HCT116 (cell line): ENCODE data around the gene CLRN1. TPM values are rescaled to one million over a fixed set of nuclear protein-coding genes. Genes with fewer than 3 reads are reported as not detected.

Experiments
- ATAC-seq: fragments of 200-7000 bp; cut with Tn5 transposase; 2 replicates; pipeline ENCODE4 v1.9.1; 2020; ENCODE audit warnings: mild to moderate bottlenecking, moderate library complexity
- BruUV-seq: library from RNA; stranded (reverse); fragments of 400-500 nt; replicated peaks from 2 replicates; lab custom pipeline; 2021; lab: Mats Ljungman, UMichigan
- CTCF ChIA-PET: fragments of 300-600 bp; sonication (Branson Sonifier 250); formaldehyde crosslinking; loops from one replicate; lab custom pipeline; 2021; ENCODE audit warnings: antibody characterized with exemption; lab: Charles Lee
- POLR2A ChIA-PET: fragments of 300-600, 350-600 bp; sonication (Branson Sonifier 250); formaldehyde crosslinking; loops from one replicate; lab custom pipeline; 2021; ENCODE audit warnings: antibody characterized with exemption; lab: Charles Lee
- RAD21 ChIA-PET, 2 experiments: fragments of 300-600 bp; sonication (Branson Sonifier 250); formaldehyde crosslinking; loops; one replicate each; lab custom pipeline; 2023; ENCODE audit warnings: low total read pairs in 2 of 2; ENCODE audit not compliant: uncharacterized antibody in 2 of 2, unreplicated experiment in 2 of 2, low non-redundant PET in 1 of 2; lab: Charles Lee
- DNase-seq: peaks from one replicate; pipeline ENCODE4 v3.0.0-alpha.2; 2010; ENCODE audit warnings: low read depth, low spot score
- H2AFZ ChIP-seq: fragments of 200-600 bp; shearing (Covaris generic), sonication (generic); 2 replicates; pipeline ENCODE4 v1.6.1; 2017; ENCODE audit warnings: low read depth, mixed run types, mixed read lengths, antibody characterized with exemption, low read length; ENCODE audit not compliant: poor library complexity, severe bottlenecking
- H3K27ac ChIP-seq: 2 replicates; pipeline ENCODE4 v1.5.1; 2012; ENCODE audit warnings: low read depth, low read length
- H3K27me3 ChIP-seq: fragments of 200-600 bp; sonication (generic); 2 replicates; pipeline ENCODE4 v1.6.1; 2016; ENCODE audit warnings: mixed run types, low read length, mixed read lengths; ENCODE audit not compliant: insufficient read depth
- H3K36me3 ChIP-seq, 2 experiments: fragments of 200-500 bp in 1 of 2; fragments of 200-600 bp in 1 of 2; sonication (Bioruptor generic) in 1 of 2; sonication (generic) in 1 of 2; 2 replicates each; pipeline versions ENCODE4 v1.5.1 to v1.6.1; 2014 to 2016; ENCODE audit warnings: low read length in 2 of 2, inconsistent platforms in 1 of 2, mixed read lengths in 1 of 2, mixed run types in 1 of 2; ENCODE audit not compliant: insufficient read depth in 2 of 2, control insufficient read depth in 1 of 2
- H3K4me1 ChIP-seq, 2 experiments: fragments of 200-600 bp in 1 of 2; sonication (generic) in 1 of 2; 2 replicates each; pipeline versions ENCODE4 v1.5.1 to v1.6.1; 2012 to 2017; ENCODE audit warnings: low read length in 2 of 2, inconsistent platforms in 1 of 2, mild to moderate bottlenecking in 1 of 2, mixed read lengths in 1 of 2, mixed run types in 1 of 2, moderate library complexity in 1 of 2; ENCODE audit not compliant: insufficient read depth in 2 of 2, control insufficient read depth in 1 of 2
- H3K4me2 ChIP-seq: fragments of 200-600 bp; sonication (generic); 2 replicates; pipeline ENCODE4 v1.6.1; 2017; ENCODE audit warnings: mixed run types, low read length, mixed read lengths
- H3K4me3 ChIP-seq, 2 experiments: fragments of 200-600 bp in 1 of 2; sonication (generic) in 1 of 2; replicated peaks in 1 of 2; 2 replicates each; pipeline ENCODE4 v1.5.1; 2011 to 2016; ENCODE audit warnings: low read length in 2 of 2, control low read depth in 1 of 2, low read depth in 1 of 2, mild to moderate bottlenecking in 1 of 2, mixed read lengths in 1 of 2, mixed run types in 1 of 2
- H3K79me2 ChIP-seq: fragments of 200-600 bp; sonication (generic); 2 replicates; pipeline ENCODE4 v1.6.1; 2017; ENCODE audit warnings: mild to moderate bottlenecking, mixed run types, low read length, moderate library complexity, mixed read lengths; ENCODE audit not compliant: insufficient read depth
- H3K9ac ChIP-seq: fragments of 200-600 bp; sonication (generic); 2 replicates; pipeline ENCODE4 v1.6.1; 2016; ENCODE audit warnings: low read length, mixed read lengths
- H3K9me2 ChIP-seq: fragments of 200-600 bp; sonication (generic), shearing (Covaris generic); 2 replicates; pipeline ENCODE4 v1.6.1; 2017; ENCODE audit warnings: mixed run types, mild to moderate bottlenecking, moderate library complexity; ENCODE audit not compliant: insufficient read depth
- H3K9me3 ChIP-seq, 2 experiments: fragments of 200-500 bp in 1 of 2; fragments of 200-600 bp in 1 of 2; sonication (Bioruptor generic) in 1 of 2; sonication (generic) in 1 of 2; 2 replicates each; pipeline ENCODE4 v1.6.1; 2014 to 2017; ENCODE audit warnings: low read length in 2 of 2, mixed read lengths in 2 of 2, inconsistent platforms in 1 of 2, low read depth in 1 of 2, mild to moderate bottlenecking in 1 of 2, mixed run types in 1 of 2, moderate library complexity in 1 of 2; ENCODE audit not compliant: control insufficient read depth in 1 of 2, insufficient read depth in 1 of 2
- H4K20me1 ChIP-seq: fragments of 200-600 bp; sonication (generic), shearing (Covaris generic); 2 replicates; pipeline ENCODE4 v1.6.1; 2017; ENCODE audit warnings: mixed run types, mild to moderate bottlenecking, moderate library complexity; ENCODE audit not compliant: insufficient read depth
- ATF3 ChIP-seq: IDR thresholded peaks from 2 replicates; pipeline ENCODE4 v1.6.1; 2012
- CBX3 ChIP-seq: IDR thresholded peaks from 2 replicates; pipeline ENCODE4 v1.6.1; 2012; ENCODE audit warnings: low read depth
- CTCF ChIP-seq, 3 experiments: fragments of 200-600 bp in 1 of 3; sonication (generic) in 1 of 3; IDR thresholded peaks in 2 of 3; conservative IDR thresholded peaks in 1 of 3; 2 replicates each; pipeline ENCODE4 v1.5.1; 2012 to 2017; ENCODE audit warnings: low read depth in 2 of 3, low read length in 2 of 3, antibody characterized with exemption in 1 of 3, borderline replicate concordance in 1 of 3, control low read depth in 1 of 3, mild to moderate bottlenecking in 1 of 3, mixed read lengths in 1 of 3, mixed run types in 1 of 3, moderate library complexity in 1 of 3; ENCODE audit not compliant: insufficient read depth in 1 of 3
- MAX ChIP-seq: IDR thresholded peaks from 2 replicates; pipeline ENCODE4 v1.6.1; 2012
- POLR2A ChIP-seq: IDR thresholded peaks from 2 replicates; pipeline ENCODE4 v1.7.0; 2011; ENCODE audit warnings: borderline replicate concordance; ENCODE audit not compliant: insufficient read depth, insufficient read length; ENCODE audit errors: extremely low read depth
- SP1 ChIP-seq: IDR thresholded peaks from 2 replicates; pipeline ENCODE4 v1.6.1; 2012; ENCODE audit warnings: low read depth
- ZFX ChIP-seq: fragments of 450-650 bp; IDR thresholded peaks from 2 replicates; pipeline ENCODE4 v1.6.1; 2017
- intact Hi-C: fragments of 100-400 bp; cut with micrococcal nuclease; formaldehyde crosslinking; loops from 2 replicates; pipeline ENCODE4 v1.10.0; 2022
- total RNA-seq: library from RNA; stranded (reverse); gene quantifications from one replicate; pipeline ENCODE4 v1.2.1, GENCODE V29; 2021; ENCODE audit not compliant: unreplicated experiment

CLRN1 gene
- total RNA-seq, 1 experiment from 2014 or later: not detected

- Histone ChIP-seq H3K4me2 (no peak overlapping the region), H3K79me2 (no peaks in the 10 kb centered on the region), H3K9me2 (no peaks in the 10 kb centered on the region), H4K20me1 (no peaks in the 10 kb centered on the region), H3K9me3 (no peaks in the 10 kb centered on the region), H3K4me3 (no peak overlapping the region), H2AFZ (no peak overlapping the region), H3K27ac (no peak overlapping the region), H3K27me3 (peaks cover 25% of the 10 kb centered on the region; the same call in 1 of the 2 replicates), H3K9ac (no peak overlapping the region), H3K36me3 (no peaks in the 10 kb centered on the region), H3K4me1 (no peaks in the 10 kb centered on the region)
- no TSS peak for BruUV-seq
- ChIA-PET RAD21 (no interaction called here), POLR2A (no interaction called here), CTCF (no interaction called here)
- DNase-seq (no peak), ATAC-seq (no peak)
- TF ChIP-seq ATF3 (no peak), POLR2A (no peak), ZFX (no peak), SP1 (no peak)
- intact Hi-C loops: no loop called here
Measured at GRCh38 chr3:150913133-150913922, 59.2 kb downstream of the CLRN1 start.

GRCh38 chr3:150912501-150912900 is 60.0 kb downstream of the CLRN1 start:
- ChIA-PET CTCF (no interaction called here), RAD21 (no interaction called here), POLR2A (no interaction called here)
- H2AFZ ChIP-seq: no peak overlapping the region
- intact Hi-C loops: no loop called here
- TF ChIP-seq CTCF (IDR thresholded peaks at IDR 0.05 in 2 of 3, conservative IDR thresholded peaks at IDR 0.05 in 1 of 3; ENCODE audit: borderline replicate concordance in 1 of 3, insufficient read depth in 1 of 3, low read depth in 2 of 3, low read length in 2 of 3): no peak
- no peak for TF ChIP-seq MAX
- no peak for TF ChIP-seq POLR2A
- TF ChIP-seq CBX3: no peak
- no peak overlapping the region for H3K9ac ChIP-seq
- H3K36me3 ChIP-seq: no peaks in the 10 kb centered on the region
- no TSS peak for BruUV-seq
- no peaks in the 10 kb centered on the region for H4K20me1 ChIP-seq
- H3K9me2 ChIP-seq: no peaks in the 10 kb centered on the region
- ATAC-seq: no peak
- H3K4me2 ChIP-seq: no peak overlapping the region
- no peaks in the 10 kb centered on the region for H3K4me1 ChIP-seq
- no peak overlapping the region for H3K4me3 ChIP-seq
- no peak overlapping the region for H3K27ac ChIP-seq
- no peak for DNase-seq
- no peaks in the 10 kb centered on the region for H3K9me3 ChIP-seq
- H3K27me3 ChIP-seq: peaks cover 27% of the 10 kb centered on the region; the same call in 1 of the 2 replicates
- no peaks in the 10 kb centered on the region for H3K79me2 ChIP-seq
